HepG2 (cell line): ENCODE measurements around the gene ART4. TPM values are rescaled to one million over a fixed set of nuclear protein-coding genes. Genes with fewer than 3 reads are reported as not detected.

ENCODE experiments used
- KLF11 ChIP-seq: IDR thresholded peaks from 2 replicates; pipeline ENCODE4 v1.6.1; 2016; ENCODE audit warnings: missing compliant biosample characterization
- MIER3 ChIP-seq: IDR thresholded peaks from 2 replicates; pipeline ENCODE4 v1.6.1; 2016; ENCODE audit warnings: missing compliant biosample characterization, borderline replicate concordance
- SETDB1 ChIP-seq: sonication (generic); formaldehyde crosslinking; IDR thresholded peaks from 2 replicates; pipeline ENCODE4 v1.5.1; 2020; ENCODE audit warnings: missing genetic modification reagents, mild to moderate bottlenecking, borderline replicate concordance
- SP2 ChIP-seq: sonication (generic); formaldehyde crosslinking; IDR thresholded peaks from 2 replicates; pipeline ENCODE4 v1.5.1; 2020; ENCODE audit warnings: mild to moderate bottlenecking, missing genetic modification reagents
- THAP9 ChIP-seq: sonication (generic); formaldehyde crosslinking; IDR thresholded peaks from 2 replicates; pipeline ENCODE4; 2020; ENCODE audit warnings: missing genetic modification reagents, mild to moderate bottlenecking, borderline replicate concordance
- ZNF160 ChIP-seq: sonication (generic); formaldehyde crosslinking; IDR thresholded peaks from 2 replicates; pipeline ENCODE4 v1.8.0; 2022; ENCODE audit warnings: mild to moderate bottlenecking, inconsistent platforms, missing genetic modification reagents
- ZNF205 ChIP-seq: IDR thresholded peaks from 2 replicates; pipeline ENCODE4 v1.6.1; 2018; ENCODE audit warnings: missing biosample characterization, missing genetic modification reagents
- ZNF460 ChIP-seq: sonication (generic); formaldehyde crosslinking; IDR thresholded peaks from 2 replicates; pipeline ENCODE4 v1.5.1; 2020; ENCODE audit warnings: missing genetic modification reagents, mild to moderate bottlenecking, borderline replicate concordance
- ZNF550 ChIP-seq: sonication (generic); formaldehyde crosslinking; IDR thresholded peaks from 2 replicates; pipeline ENCODE4 v1.4.0; 2020; ENCODE audit warnings: mild to moderate bottlenecking, missing genetic modification reagents, borderline replicate concordance
- polyA plus RNA-seq, 8 experiments: library from polyadenylated mRNA; depleted of rRNA in 3 of 8; stranded (reverse) in 7 of 8; unstranded in 1 of 8; fragments of >200 nt; fragmentation: Illumina TruSeq in 4 of 8; extraction: Trizol in 4 of 8; gene quantifications; 2 replicates each; pipeline versions ENCODE4 v1.2.1 to v1.2.3, GENCODE V29; 2011 to 2016; ENCODE audit warnings: low read depth in 4 of 8, missing spikeins in 1 of 8, mixed read lengths in 1 of 8; ENCODE audit not compliant: insufficient read depth in 1 of 8
- total RNA-seq, 5 experiments: library from RNA; depleted of rRNA; stranded (reverse); fragments of >200 nt; fragmentation: Illumina TruSeq; extraction: Trizol; gene quantifications; 2 replicates each; pipeline ENCODE4 v1.2.3, GENCODE V29; 2016; ENCODE audit warnings: low read depth in 1 of 5
- TF ChIP-seq, protein P1 (sequence below), 2 experiments: fragments of 450-650 bp in 1 of 2; sonication (generic) in 1 of 2; formaldehyde crosslinking in 1 of 2; IDR thresholded peaks; 2 replicates each; pipeline versions ENCODE4 v1.6.1 to v1.8.0; 2016 to 2022; ENCODE audit warnings: antibody characterized with exemption in 1 of 2, mild to moderate bottlenecking in 1 of 2, missing genetic modification reagents in 1 of 2
- TF ChIP-seq, protein P2 (sequence below): sonication (generic); formaldehyde crosslinking; IDR thresholded peaks from 2 replicates; pipeline ENCODE4 v1.9.0; 2021; ENCODE audit warnings: missing genetic modification reagents, borderline replicate concordance
- TF ChIP-seq, protein P3 (sequence below): sonication (generic); formaldehyde crosslinking; IDR thresholded peaks from 2 replicates; pipeline ENCODE4 v1.8.0; 2022; ENCODE audit warnings: mild to moderate bottlenecking, missing genetic modification reagents, moderate library complexity

ART4 gene
- total and polyA plus RNA-seq, 2 of the 13 experiments (the other 11 are each of a cell fraction or from before 2014, with no cell fraction given): 17.6 to 20.3 TPM

DNA sequence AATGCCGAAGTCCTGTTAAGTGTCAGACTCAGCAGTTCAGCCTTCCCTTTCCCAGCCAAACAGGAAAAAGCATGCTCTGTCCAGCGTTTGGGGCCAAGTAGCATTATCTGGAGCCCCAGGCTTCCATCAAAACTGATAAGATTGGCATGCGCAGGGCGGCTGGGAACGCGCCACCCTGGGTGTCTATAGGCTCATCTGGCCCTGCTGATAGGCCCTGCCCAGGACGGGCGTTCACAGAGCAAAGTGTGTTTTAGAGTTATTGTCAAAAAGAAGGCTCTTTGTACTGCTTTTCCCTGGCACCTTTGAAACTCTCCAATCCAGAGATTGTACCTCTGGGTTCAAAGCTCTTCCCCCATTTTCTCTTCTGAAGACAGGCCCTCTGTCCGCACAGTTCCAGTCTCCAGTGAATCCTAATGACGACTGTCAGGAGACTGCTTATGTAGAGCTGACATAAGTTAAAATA lies at the start of gene ART4 (continued):
- TF ChIP-seq, protein P1, sequence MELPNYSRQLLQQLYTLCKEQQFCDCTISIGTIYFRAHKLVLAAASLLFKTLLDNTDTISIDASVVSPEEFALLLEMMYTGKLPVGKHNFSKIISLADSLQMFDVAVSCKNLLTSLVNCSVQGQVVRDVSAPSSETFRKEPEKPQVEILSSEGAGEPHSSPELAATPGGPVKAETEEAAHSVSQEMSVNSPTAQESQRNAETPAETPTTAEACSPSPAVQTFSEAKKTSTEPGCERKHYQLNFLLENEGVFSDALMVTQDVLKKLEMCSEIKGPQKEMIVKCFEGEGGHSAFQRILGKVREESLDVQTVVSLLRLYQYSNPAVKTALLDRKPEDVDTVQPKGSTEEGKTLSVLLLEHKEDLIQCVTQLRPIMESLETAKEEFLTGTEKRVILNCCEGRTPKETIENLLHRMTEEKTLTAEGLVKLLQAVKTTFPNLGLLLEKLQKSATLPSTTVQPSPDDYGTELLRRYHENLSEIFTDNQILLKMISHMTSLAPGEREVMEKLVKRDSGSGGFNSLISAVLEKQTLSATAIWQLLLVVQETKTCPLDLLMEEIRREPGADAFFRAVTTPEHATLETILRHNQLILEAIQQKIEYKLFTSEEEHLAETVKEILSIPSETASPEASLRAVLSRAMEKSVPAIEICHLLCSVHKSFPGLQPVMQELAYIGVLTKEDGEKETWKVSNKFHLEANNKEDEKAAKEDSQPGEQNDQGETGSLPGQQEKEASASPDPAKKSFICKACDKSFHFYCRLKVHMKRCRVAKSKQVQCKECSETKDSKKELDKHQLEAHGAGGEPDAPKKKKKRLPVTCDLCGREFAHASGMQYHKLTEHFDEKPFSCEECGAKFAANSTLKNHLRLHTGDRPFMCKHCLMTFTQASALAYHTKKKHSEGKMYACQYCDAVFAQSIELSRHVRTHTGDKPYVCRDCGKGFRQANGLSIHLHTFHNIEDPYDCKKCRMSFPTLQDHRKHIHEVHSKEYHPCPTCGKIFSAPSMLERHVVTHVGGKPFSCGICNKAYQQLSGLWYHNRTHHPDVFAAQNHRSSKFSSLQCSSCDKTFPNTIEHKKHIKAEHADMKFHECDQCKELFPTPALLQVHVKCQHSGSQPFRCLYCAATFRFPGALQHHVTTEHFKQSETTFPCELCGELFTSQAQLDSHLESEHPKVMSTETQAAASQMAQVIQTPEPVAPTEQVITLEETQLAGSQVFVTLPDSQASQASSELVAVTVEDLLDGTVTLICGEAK (IDR thresholded peaks at IDR 0.05): no peak
- TF ChIP-seq, protein P1 (CRISPR knock-in tag; IDR thresholded peaks at IDR 0.05): peak; percentile 51; the same call in 1 of the 2 replicates
- TF ChIP-seq SETDB1 (CRISPR knock-in tag) (no peak), THAP9 (CRISPR knock-in tag) (no peak), MIER3 (peak; percentile 19; the same call in 1 of the 2 replicates), ZNF460 (no peak), SP2 (CRISPR knock-in tag) (no peak), KLF11 (CRISPR knock-in tag) (no peak), ZNF205 (CRISPR knock-in tag) (no peak), ZNF160 (CRISPR knock-in tag) (no peak), ZNF550 (no peak)
- TF ChIP-seq, protein P2, sequence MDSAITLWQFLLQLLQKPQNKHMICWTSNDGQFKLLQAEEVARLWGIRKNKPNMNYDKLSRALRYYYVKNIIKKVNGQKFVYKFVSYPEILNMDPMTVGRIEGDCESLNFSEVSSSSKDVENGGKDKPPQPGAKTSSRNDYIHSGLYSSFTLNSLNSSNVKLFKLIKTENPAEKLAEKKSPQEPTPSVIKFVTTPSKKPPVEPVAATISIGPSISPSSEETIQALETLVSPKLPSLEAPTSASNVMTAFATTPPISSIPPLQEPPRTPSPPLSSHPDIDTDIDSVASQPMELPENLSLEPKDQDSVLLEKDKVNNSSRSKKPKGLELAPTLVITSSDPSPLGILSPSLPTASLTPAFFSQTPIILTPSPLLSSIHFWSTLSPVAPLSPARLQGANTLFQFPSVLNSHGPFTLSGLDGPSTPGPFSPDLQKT (CRISPR knock-in tag): no peak
- TF ChIP-seq, protein P3, sequence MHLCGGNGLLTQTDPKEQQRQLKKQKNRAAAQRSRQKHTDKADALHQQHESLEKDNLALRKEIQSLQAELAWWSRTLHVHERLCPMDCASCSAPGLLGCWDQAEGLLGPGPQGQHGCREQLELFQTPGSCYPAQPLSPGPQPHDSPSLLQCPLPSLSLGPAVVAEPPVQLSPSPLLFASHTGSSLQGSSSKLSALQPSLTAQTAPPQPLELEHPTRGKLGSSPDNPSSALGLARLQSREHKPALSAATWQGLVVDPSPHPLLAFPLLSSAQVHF (CRISPR knock-in tag): no peak
